Retinal pigment epithelial cell (primary cell): ENCODE data around the gene PIK3C2B.

Experiments used
- DNase-seq: peaks from one replicate; pipeline ENCODE4 v3.0.0-alpha.2; 2010; ENCODE audit warnings: low read depth
- H3K4me3 ChIP-seq: 2 replicates; pipeline ENCODE4 v1.5.1; 2011; ENCODE audit warnings: mild to moderate bottlenecking, low read length, control low read depth, moderate library complexity
- TF ChIP-seq, protein P1 (sequence below): conservative IDR thresholded peaks from 2 replicates; pipeline ENCODE4 v1.5.1; 2011; ENCODE audit warnings: low read depth, low read length, control low read depth, inconsistent platforms

PIK3C2B gene

DNA sequence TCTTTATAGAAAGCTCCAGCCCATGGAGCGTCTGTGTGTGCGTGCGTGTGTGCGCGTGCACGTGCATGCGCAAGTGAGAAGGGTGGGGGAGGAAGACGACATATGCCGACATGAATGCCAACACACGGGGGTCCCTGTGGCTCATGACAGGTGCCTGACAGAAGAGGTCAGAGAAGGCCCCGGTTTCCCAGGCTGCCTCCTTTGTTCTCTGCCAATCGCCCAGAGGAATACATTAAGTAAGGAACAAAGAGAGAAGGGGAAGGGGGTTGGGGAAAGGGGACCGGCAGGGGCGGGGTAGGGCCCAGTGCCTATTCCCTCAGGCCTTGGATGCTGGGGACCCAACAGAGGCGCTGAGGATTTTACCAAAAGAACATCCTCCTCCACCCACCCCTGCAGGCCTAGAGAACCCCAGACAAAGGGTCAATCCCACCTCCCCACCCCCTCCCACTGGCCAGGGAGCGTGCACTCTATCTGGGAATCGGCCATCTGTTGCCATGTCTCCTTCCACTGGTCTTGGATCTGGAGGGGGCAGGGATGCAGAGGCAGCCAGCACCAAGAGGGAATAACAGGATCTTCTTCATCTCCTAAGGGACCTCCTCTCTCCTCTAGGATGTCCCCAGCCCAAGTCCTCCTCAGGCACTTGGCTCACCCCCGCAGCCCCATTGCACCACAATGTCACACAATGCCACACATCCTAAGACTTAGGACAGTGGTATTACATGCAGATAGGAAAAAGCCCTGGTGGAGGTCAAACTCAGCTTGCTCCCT lies 39.4 kb downstream of the PIK3C2B start:
- no peak for DNase-seq
- TF ChIP-seq, protein P1, sequence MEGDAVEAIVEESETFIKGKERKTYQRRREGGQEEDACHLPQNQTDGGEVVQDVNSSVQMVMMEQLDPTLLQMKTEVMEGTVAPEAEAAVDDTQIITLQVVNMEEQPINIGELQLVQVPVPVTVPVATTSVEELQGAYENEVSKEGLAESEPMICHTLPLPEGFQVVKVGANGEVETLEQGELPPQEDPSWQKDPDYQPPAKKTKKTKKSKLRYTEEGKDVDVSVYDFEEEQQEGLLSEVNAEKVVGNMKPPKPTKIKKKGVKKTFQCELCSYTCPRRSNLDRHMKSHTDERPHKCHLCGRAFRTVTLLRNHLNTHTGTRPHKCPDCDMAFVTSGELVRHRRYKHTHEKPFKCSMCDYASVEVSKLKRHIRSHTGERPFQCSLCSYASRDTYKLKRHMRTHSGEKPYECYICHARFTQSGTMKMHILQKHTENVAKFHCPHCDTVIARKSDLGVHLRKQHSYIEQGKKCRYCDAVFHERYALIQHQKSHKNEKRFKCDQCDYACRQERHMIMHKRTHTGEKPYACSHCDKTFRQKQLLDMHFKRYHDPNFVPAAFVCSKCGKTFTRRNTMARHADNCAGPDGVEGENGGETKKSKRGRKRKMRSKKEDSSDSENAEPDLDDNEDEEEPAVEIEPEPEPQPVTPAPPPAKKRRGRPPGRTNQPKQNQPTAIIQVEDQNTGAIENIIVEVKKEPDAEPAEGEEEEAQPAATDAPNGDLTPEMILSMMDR = no peak
- no peak overlapping the region for H3K4me3 ChIP-seq

DNA sequence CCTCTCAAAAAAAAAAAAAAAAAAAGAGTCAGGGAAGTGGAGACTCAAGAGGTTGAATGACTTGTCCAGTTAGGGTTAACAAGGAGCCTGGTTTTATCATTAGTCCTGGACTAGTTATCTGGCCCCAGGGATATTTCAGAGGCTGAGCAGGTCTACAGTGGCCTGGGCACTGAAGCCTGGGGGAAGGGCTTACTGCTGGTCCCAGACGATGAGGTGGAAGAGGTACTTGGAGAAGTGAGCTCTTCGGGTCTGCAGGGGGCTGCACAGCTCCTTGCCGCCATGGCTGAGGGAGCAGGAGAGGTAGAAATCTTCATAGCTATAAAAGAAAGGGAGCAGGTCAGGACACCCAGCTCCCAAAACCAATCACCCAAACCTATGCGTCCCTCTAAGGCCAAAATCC lies 40.1 kb downstream of the PIK3C2B start:
- TF ChIP-seq, protein P1 = no peak
- no peak overlapping the region for H3K4me3 ChIP-seq
- DNase-seq = no peak

GRCh38 chr1:204453141-204453772 lies 41.3 kb downstream of the PIK3C2B start:
- H3K4me3 ChIP-seq = no peak overlapping the region
- TF ChIP-seq, protein P1 = no peak
- DNase-seq = no peak

GRCh38 chr1:204451352-204452124 lies 43.1 kb downstream of the PIK3C2B start:
- TF ChIP-seq, protein P1 = no peak
- DNase-seq = no peak
- no peak overlapping the region for H3K4me3 ChIP-seq

DNA sequence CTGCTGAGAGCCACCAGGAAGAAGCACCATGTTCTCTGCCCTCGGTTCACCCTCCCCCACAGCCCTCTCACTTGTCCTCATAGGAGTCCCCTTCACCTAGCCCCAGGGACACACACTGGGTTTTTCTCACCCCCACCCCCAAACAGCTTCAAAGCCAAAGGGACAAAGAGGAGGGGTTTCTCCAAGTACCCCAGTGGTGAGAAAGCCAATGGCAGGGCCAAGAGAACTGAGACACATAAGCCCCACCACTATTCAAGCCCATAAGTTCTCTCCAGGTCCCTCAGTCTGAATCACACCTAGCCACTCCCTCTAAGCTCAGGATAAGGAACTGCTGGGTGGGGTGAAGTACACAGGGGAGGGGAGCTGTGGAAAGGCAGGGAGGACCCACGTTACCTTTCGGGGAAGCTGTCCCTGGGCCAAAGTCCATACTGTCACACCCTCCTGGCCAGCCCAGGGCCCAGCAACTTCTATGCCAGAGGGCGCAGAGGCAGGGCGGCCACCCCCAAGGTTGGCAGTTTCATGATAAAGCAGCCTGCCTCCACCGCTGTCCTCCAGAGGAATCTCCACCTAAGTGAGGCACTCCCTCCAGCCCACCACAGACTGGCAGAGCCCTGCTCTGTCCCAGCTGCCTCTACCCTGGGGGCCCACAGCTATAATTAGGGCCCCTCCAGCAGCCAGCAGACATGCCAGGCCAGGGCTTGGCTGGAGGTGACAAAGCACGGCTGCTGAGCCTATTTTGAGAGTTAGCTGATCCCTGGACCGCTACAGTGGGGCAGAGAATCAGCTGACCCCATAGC lies 43.9 kb downstream of the PIK3C2B start:
- no peak overlapping the region for H3K4me3 ChIP-seq
- TF ChIP-seq, protein P1 = no peak
- no peak for DNase-seq

DNA sequence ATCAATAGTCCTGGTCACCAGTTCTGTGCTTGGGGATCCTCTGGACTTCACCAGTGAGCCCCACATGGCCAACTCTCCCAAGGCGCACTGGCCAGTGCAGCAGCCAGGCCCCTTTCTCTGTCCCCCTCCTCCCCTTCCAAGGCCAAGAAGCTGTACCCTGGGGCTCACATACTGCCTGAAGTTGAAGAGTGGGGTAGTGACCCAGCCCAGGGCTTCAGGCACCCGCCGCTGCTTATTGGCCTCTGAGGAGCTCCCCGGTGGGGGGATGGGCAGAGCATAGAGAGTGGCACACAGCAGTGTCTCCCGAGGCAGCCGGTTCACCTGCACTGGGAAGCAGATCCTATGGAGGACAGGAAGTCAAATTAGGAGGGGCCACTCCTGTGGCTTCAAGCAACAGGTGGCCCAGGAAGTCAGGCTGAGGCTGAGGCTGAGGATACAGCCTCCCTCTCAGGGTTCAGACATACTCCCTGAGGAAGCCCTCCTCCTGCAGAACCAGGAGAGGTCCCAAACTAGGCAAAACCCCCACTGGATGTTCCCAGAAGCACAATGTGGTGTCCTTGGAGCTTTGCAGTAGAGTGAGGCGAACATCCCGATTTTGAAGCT lies 44.8 kb downstream of the PIK3C2B start:
- H3K4me3 ChIP-seq = no peak overlapping the region
- TF ChIP-seq, protein P1 = no peak
- DNase-seq = no peak
